ENCODE results near the gene FFAR1. TPM values are rescaled to one million over a fixed set of nuclear protein-coding genes. Genes with fewer than 3 reads are reported as not detected.

The FFAR1 gene
- total and polyA plus RNA-seq, 9 donors: 0.11 to 5.0 (median 1.3) TPM

DNA sequence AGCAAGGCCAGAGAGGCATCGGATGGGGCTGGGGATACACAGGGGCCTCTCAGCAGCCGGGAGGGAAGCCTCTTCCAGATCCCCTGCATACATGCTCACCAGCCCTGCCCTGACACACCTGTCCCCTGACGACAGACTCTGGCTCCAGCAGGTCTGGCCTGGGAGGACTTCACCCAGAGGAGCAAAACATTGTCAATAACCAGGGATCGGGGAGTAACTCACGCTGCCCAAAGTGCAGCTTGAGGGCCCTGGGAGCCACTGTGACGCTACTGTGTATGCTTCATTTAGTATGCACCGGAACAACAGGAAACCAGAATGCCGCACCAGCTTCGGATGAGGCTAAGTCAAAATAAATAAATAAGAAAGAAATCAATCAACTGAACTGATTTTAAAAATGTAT is 31.1 kb upstream of the FFAR1 start:
- no peaks in the 10 kb centered on the region for H3K9me3 ChIP-seq
- no peak overlapping the region for H3K4me3 ChIP-seq
- H3K4me1 ChIP-seq (ENCODE audit: insufficient read depth): peaks cover 19% of the 10 kb centered on the region
- WGBS, 3 donors: 81 to 88% (median 86%) methylated on average over 9 of the region's 9 CpGs
- H3K27ac ChIP-seq: no peak overlapping the region
- intact Hi-C loops (cut with DNase I): no loop called here
- no peak for TF ChIP-seq POLR2A (IDR thresholded peaks at IDR 0.05)
- DNase-seq: no peak
- no peaks in the 10 kb centered on the region for H3K36me3 ChIP-seq
- no peaks in the 10 kb centered on the region for H3K27me3 ChIP-seq

- H3K36me3 ChIP-seq: no peaks in the 10 kb centered on the region
- peaks cover 14% of the 10 kb centered on the region for H3K4me1 ChIP-seq (ENCODE audit: insufficient read depth)
- TF ChIP-seq, protein P1, sequence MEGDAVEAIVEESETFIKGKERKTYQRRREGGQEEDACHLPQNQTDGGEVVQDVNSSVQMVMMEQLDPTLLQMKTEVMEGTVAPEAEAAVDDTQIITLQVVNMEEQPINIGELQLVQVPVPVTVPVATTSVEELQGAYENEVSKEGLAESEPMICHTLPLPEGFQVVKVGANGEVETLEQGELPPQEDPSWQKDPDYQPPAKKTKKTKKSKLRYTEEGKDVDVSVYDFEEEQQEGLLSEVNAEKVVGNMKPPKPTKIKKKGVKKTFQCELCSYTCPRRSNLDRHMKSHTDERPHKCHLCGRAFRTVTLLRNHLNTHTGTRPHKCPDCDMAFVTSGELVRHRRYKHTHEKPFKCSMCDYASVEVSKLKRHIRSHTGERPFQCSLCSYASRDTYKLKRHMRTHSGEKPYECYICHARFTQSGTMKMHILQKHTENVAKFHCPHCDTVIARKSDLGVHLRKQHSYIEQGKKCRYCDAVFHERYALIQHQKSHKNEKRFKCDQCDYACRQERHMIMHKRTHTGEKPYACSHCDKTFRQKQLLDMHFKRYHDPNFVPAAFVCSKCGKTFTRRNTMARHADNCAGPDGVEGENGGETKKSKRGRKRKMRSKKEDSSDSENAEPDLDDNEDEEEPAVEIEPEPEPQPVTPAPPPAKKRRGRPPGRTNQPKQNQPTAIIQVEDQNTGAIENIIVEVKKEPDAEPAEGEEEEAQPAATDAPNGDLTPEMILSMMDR (IDR thresholded peaks at IDR 0.05): no peak
- TF ChIP-seq POLR2A (IDR thresholded peaks at IDR 0.05) (no peak), EP300 (IDR thresholded peaks at IDR 0.05) (no peak)
- peak in 1 of 5 donors; percentile 22 for DNase-seq
- no peaks in the 10 kb centered on the region for H3K9me3 ChIP-seq
- intact Hi-C loops (cut with DNase I): no loop called here
- WGBS, 3 donors: 55 to 62% (median 56%) methylated on average over 7 of the region's 7 CpGs
- no peak overlapping the region for H3K4me3 ChIP-seq
- no peak overlapping the region for H3K27ac ChIP-seq
- H3K27me3 ChIP-seq: no peaks in the 10 kb centered on the region
These were observed 30.1 kb upstream of the FFAR1 start for GRCh38 chr19:35317464-35318043.

GRCh38 chr19:35318679-35319448 is 28.8 kb upstream of the FFAR1 start:
- peak in 4 of 5 donors; percentile 58 to 65 (median 62) for DNase-seq
- H3K4me1 ChIP-seq (ENCODE audit: insufficient read depth): peaks cover 11% of the 10 kb centered on the region
- H3K4me3 ChIP-seq: no peak overlapping the region

DNA sequence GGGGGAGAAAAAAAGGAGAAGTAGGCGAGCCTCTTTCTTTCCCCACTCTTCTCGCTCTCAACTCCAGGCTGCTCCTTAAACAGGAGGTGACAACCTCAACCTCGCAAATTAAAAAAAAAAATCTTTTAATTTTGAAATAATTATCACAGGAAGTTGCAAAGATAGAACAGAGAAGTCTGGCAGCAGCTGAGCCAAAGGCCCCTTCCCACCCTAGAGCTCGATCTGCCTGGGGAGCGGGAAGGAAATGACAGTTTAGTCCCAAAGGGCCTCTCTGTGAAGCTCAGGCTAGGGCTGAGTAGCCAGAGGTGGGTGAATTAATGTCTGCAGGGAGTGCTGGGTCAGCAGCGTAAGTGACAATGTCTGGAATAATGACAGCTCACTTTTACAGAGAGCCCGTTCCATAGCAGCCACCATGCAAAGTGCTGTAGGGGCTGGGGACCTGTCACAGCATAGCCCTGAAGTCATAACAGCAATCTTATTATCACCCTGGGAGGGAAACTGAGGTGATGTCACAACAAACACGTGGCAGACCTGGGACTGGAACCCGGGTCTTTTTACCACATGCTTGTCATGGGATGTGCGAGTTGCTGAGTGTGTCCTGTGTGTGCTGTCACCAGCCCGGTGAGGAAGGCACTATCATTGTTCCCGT is 27.5 kb upstream of the FFAR1 start:
- H3K27ac ChIP-seq: no peak overlapping the region
- no peaks in the 10 kb centered on the region for H3K27me3 ChIP-seq

More at GRCh38 chr19:35318679-35319448, 28.8 kb upstream of the FFAR1 start:
- intact Hi-C loops (cut with DNase I): no loop called here
- Histone ChIP-seq H3K9me3 (no peaks in the 10 kb centered on the region), H3K27ac (peak overlapping the region in 1 of 2 donors; percentile 26), H3K36me3 (no peaks in the 10 kb centered on the region), H3K27me3 (no peaks in the 10 kb centered on the region)
- TF ChIP-seq EP300 (IDR thresholded peaks at IDR 0.05): no peak
- TF ChIP-seq, protein P1 (IDR thresholded peaks at IDR 0.05): no peak
- no peak for TF ChIP-seq POLR2A (IDR thresholded peaks at IDR 0.05)
- WGBS, 3 donors: 53 to 63% (median 58%) methylated on average over 16 of the region's 16 CpGs

More for the DNA sequence above, 27.5 kb upstream of the FFAR1 start:
- no peaks in the 10 kb centered on the region for H3K9me3 ChIP-seq
- intact Hi-C loops (cut with DNase I): no loop called here
- peaks cover 11% of the 10 kb centered on the region for H3K4me1 ChIP-seq (ENCODE audit: insufficient read depth)
- TF ChIP-seq, protein P1 (IDR thresholded peaks at IDR 0.05): no peak
- TF ChIP-seq POLR2A (IDR thresholded peaks at IDR 0.05) (no peak), EP300 (IDR thresholded peaks at IDR 0.05) (no peak)
- no peaks in the 10 kb centered on the region for H3K36me3 ChIP-seq
- no peak for DNase-seq
- WGBS, 3 donors: 81 to 82% (median 82%) methylated on average over 12 of the region's 12 CpGs
- no peak overlapping the region for H3K4me3 ChIP-seq

Measured in ovary (tissue), 9 donors.